Endothelial cell of coronary artery (primary cell): ENCODE measurements around the gene GOLT1B. TPM values are rescaled to one million over a fixed set of nuclear protein-coding genes. Genes with fewer than 3 reads are reported as not detected.

Experiments
- total RNA-seq: library from RNA; depleted of rRNA; stranded (reverse); fragments of >200 nt; gene quantifications from 2 replicates; pipeline ENCODE4 v1.2.3, GENCODE V29; 2014

The GOLT1B gene
- total RNA-seq, result 20.9 and 25.4 TPM in 2 replicates

GRCh38 chr12:21501258-21502163 is at the start of gene GOLT1B, which contains the start of gene RECQL:
Gene GOLT1B, plus strand, starts transcription at chr12:21501789. Its CDS starts 135 bp downstream, at chr12:21501924.
Gene RECQL, minus strand, starts transcription at chr12:21501635. Its CDS starts 2,065 bp downstream, at chr12:21499570.

GRCh38 chr12:21526053-21526452 is 24.5 kb downstream of the GOLT1B start, which contains the start of gene SPX:
Gene SPX, plus strand, starts transcription at chr12:21526296. Its CDS starts 177 bp downstream, at chr12:21526473.

Other genes with a start within 250 kb of the GOLT1B start
- not detected in 2 replicates for gene SLCO1A2, start 166.9 kb upstream of the GOLT1B start, total RNA-seq
- gene IAPP, start 128.9 kb upstream of the GOLT1B start, total RNA-seq, result not detected in 2 replicates
- gene PYROXD1, start 64.1 kb upstream of the GOLT1B start, total RNA-seq, result 6.9 and 9.4 TPM in 2 replicates
- gene RECQL, start 154 bp upstream of the GOLT1B start, total RNA-seq, result 86.5 and 96.2 TPM in 2 replicates
- gene SPX, start 24.5 kb downstream of the GOLT1B start, total RNA-seq, result 0.09 TPM in 2 replicates
- not detected in 2 replicates for gene GYS2, start 103.1 kb downstream of the GOLT1B start, total RNA-seq
- 739 and 748 TPM in 2 replicates for gene LDHB, start 156.1 kb downstream of the GOLT1B start, total RNA-seq